K562 (cell line): ENCODE results near the gene FAM117B. TPM values are rescaled to one million over a fixed set of nuclear protein-coding genes. Genes with fewer than 3 reads are reported as not detected.

Experiments
- ATAC-seq: fragments of 200-7000 bp; cut with Tn5 transposase; 3 replicates; pipeline ENCODE4 v1.9.1; 2020; ENCODE audit warnings: moderate library complexity
- BruUV-seq: library from RNA; stranded (reverse); fragments of 400-500 nt; replicated peaks from 2 replicates; lab custom pipeline; 2021; lab: Mats Ljungman, UMichigan
- CTCF ChIA-PET: fragments of 300-600 bp; formaldehyde crosslinking; extraction: SDS; loops from one replicate; lab custom pipeline; 2021; ENCODE audit warnings: low intra/inter-chr PET ratio; lab: Yijun Ruan, JAX
- POLR2A ChIA-PET: fragments of 300-600, 350-650 bp; sonication (Branson Sonifier 250); formaldehyde crosslinking; extraction: SDS; loops from one replicate; lab custom pipeline; 2021; ENCODE audit warnings: antibody characterized with exemption, inconsistent platforms; lab: Yijun Ruan, JAX
- DNase-seq, 4 experiments: peaks; one replicate each; pipeline versions ENCODE4 v3.0.0 to v3.0.0-alpha.2; 2011 to 2018; ENCODE audit warnings: low spot score in 3 of 4, mixed read lengths in 3 of 4; ENCODE audit errors: extremely low read depth in 1 of 4
- FAIRE-seq: peaks from 2 replicates; lab custom pipeline; 2011; peaks lifted over from hg19 to GRCh38; lab: Jason Lieb, UNC
- H2AFZ ChIP-seq: 2 replicates; pipeline ENCODE4 v1.6.0; 2011; ENCODE audit warnings: low read depth, low read length, control low read depth, inconsistent platforms
- H3K27ac ChIP-seq: fragments of 200-600 bp; 3 replicates; pipeline ENCODE4 v1.8.0; 2011; ENCODE audit warnings: low read depth, mild to moderate bottlenecking, control low read depth, inconsistent platforms, low read length, moderate library complexity, mixed read lengths; ENCODE audit errors: extremely low read depth
- H3K27me3 ChIP-seq, 2 experiments: fragments of 300-600 bp in 1 of 2; 2 replicates in 1 of 2; 3 replicates in 1 of 2; pipeline versions ENCODE4 v1.6.0 to v1.8.0; 2011; ENCODE audit warnings: inconsistent platforms in 2 of 2, low read length in 2 of 2, mild to moderate bottlenecking in 1 of 2, mixed read lengths in 1 of 2, moderate library complexity in 1 of 2; ENCODE audit not compliant: control insufficient read depth in 2 of 2, insufficient read depth in 2 of 2
- H3K36me3 ChIP-seq: fragments of 300-600 bp; 3 replicates; pipeline ENCODE4 v1.8.0; 2011; ENCODE audit warnings: mild to moderate bottlenecking, low read length, inconsistent platforms; ENCODE audit not compliant: control insufficient read depth, insufficient read depth
- H3K4me1 ChIP-seq, 2 experiments: fragments of 200-600 bp in 1 of 2; replicated peaks in 1 of 2; 2 replicates in 1 of 2; 3 replicates in 1 of 2; pipeline versions ENCODE4 v1.5.1 to v1.8.0; 2011; ENCODE audit warnings: inconsistent platforms in 2 of 2, low read length in 2 of 2, mild to moderate bottlenecking in 1 of 2, mixed read lengths in 1 of 2, moderate library complexity in 1 of 2; ENCODE audit not compliant: control insufficient read depth in 2 of 2, insufficient read depth in 2 of 2
- H3K4me2 ChIP-seq: 2 replicates; pipeline ENCODE4 v1.6.1; 2011; ENCODE audit warnings: low read length, control low read depth, inconsistent platforms, mixed read lengths; ENCODE audit not compliant: insufficient read depth
- H3K4me3 ChIP-seq: fragments of 200-600 bp; sonication (generic), shearing (Covaris generic); 2 replicates; pipeline ENCODE4 v1.5.1; 2016; ENCODE audit warnings: control low read depth, inconsistent platforms
- H3K79me2 ChIP-seq: fragments of 200-600 bp; 3 replicates; pipeline ENCODE4 v1.8.0; 2011; ENCODE audit warnings: low read length, inconsistent platforms; ENCODE audit not compliant: control insufficient read depth, insufficient read depth
- H3K9ac ChIP-seq, 2 experiments: 2 replicates each; pipeline versions ENCODE4 v1.6.0 to v1.6.1; 2011; ENCODE audit warnings: low read depth in 2 of 2, low read length in 2 of 2, control low read depth in 1 of 2, inconsistent platforms in 1 of 2, mild to moderate bottlenecking in 1 of 2, mixed read lengths in 1 of 2; ENCODE audit not compliant: insufficient read depth in 1 of 2
- H3K9me1 ChIP-seq: one replicate; pipeline ENCODE4 v1.6.0; 2011; ENCODE audit warnings: inconsistent platforms, mild to moderate bottlenecking, low read length, moderate library complexity; ENCODE audit not compliant: control insufficient read depth, insufficient read depth
- H3K9me3 ChIP-seq: replicated peaks from 2 replicates; pipeline ENCODE4 v1.5.1; 2011; ENCODE audit warnings: low read depth, low read length, inconsistent platforms; ENCODE audit not compliant: control insufficient read depth, insufficient read depth
- H4K20me1 ChIP-seq: replicated peaks from 2 replicates; pipeline ENCODE4 v1.6.1; 2011; ENCODE audit warnings: low read length, inconsistent platforms, mixed read lengths; ENCODE audit not compliant: control insufficient read depth, insufficient read depth
- CEBPB ChIP-seq: fragments of 450-650 bp; IDR thresholded peaks from 2 replicates; pipeline ENCODE4 v1.6.1; 2016; ENCODE audit warnings: missing genetic modification characterization, missing compliant biosample characterization
- CEBPG ChIP-seq, 3 experiments: fragments of 200-800 bp in 1 of 3; sonication (Bioruptor generic) in 1 of 3; sonication (generic) in 1 of 3; formaldehyde crosslinking in 1 of 3; IDR thresholded peaks in 2 of 3; conservative IDR thresholded peaks in 1 of 3; 2 replicates each; pipeline versions ENCODE4 v1.6.1 to v1.8.0; 2016 to 2022; ENCODE audit warnings: missing compliant biosample characterization in 2 of 3, missing genetic modification characterization in 2 of 3, mild to moderate bottlenecking in 1 of 3, missing genetic modification reagents in 1 of 3
- FIP1L1 ChIP-seq: fragments of 200-400 bp; formaldehyde crosslinking; IDR thresholded peaks from 2 replicates; pipeline ENCODE4 v1.6.1; 2018; ENCODE audit warnings: mild to moderate bottlenecking, low read depth, low read length; ENCODE audit not compliant: poor library complexity, severe bottlenecking
- L3MBTL2 ChIP-seq: fragments of 450-650 bp; IDR thresholded peaks from 2 replicates; pipeline ENCODE4 v1.6.1; 2016; ENCODE audit warnings: mild to moderate bottlenecking, moderate library complexity
- MCM7 ChIP-seq, 2 experiments: fragments of 450-650 bp; IDR thresholded peaks; 2 replicates each; pipeline ENCODE4 v1.6.1; 2016 to 2018
- NR1H2 ChIP-seq: sonication (generic); formaldehyde crosslinking; IDR thresholded peaks from 2 replicates; pipeline ENCODE4 v1.4.0; 2020; ENCODE audit warnings: mild to moderate bottlenecking, missing genetic modification reagents
- SIX5 ChIP-seq, 2 experiments: IDR thresholded peaks; 2 replicates each; pipeline ENCODE4 v1.6.1; 2011; ENCODE audit warnings: low read length in 2 of 2, borderline replicate concordance in 1 of 2, low read depth in 1 of 2, mild to moderate bottlenecking in 1 of 2, moderate library complexity in 1 of 2; ENCODE audit not compliant: insufficient read depth in 1 of 2
- WHSC1 ChIP-seq: IDR thresholded peaks from one replicate; pipeline ENCODE4 v1.6.1; 2012; ENCODE audit warnings: low read length, control low read depth, inconsistent platforms
- ZNF174 ChIP-seq: fragments of 250-450 bp; sonication (Bioruptor Pico); IDR thresholded peaks from 2 replicates; pipeline ENCODE4 v1.4.0; 2020; ENCODE audit warnings: mild to moderate bottlenecking
- ZNF347 ChIP-seq: fragments of 450-650 bp; formaldehyde crosslinking; IDR thresholded peaks from 2 replicates; pipeline ENCODE4 v1.4.0; 2020; ENCODE audit warnings: low read depth, mild to moderate bottlenecking, moderate library complexity
- WGBS: fragments of 100-300 bp; shearing (Covaris generic); methylation state at CpG from one replicate; pipeline ENCODE4 v1.1.6; 2016; ENCODE audit warnings: low coverage, mixed read lengths; ENCODE audit not compliant: insufficient coverage; ENCODE audit errors: missing lambda C conversion rate; 5-methylcytosine and 5-hydroxymethylcytosine counted together
- in situ Hi-C: fragments of 300-500 bp; cut with MboI; formaldehyde crosslinking; loops from 4 replicates; pipeline ENCODE4 v1.15.0; 2018; ENCODE audit warnings: inconsistent platforms, mixed read lengths
- intact Hi-C: fragments of 100-400 bp; cut with micrococcal nuclease; formaldehyde crosslinking; loops from 2 replicates; pipeline ENCODE4 v1.14.2; 2022
- polyA plus RNA-seq, 8 experiments: library from polyadenylated mRNA; depleted of rRNA in 4 of 8; stranded (reverse) in 5 of 8; unstranded in 3 of 8; fragments of >200 nt; fragmentation: Nextera tagmentation in 2 of 8; fragmentation: Illumina TruSeq in 1 of 8; extraction: Ambion mirVana in 2 of 8; extraction: Trizol in 1 of 8; gene quantifications; 2 replicates each; pipeline versions ENCODE4 v1.2.1 to v1.2.3, GENCODE V29; 2011 to 2014; ENCODE audit warnings: inconsistent platforms in 1 of 8, missing spikeins in 1 of 8
- total RNA-seq, 7 experiments: library from RNA; depleted of rRNA in 6 of 7; stranded (reverse); fragments of >200 nt in 6 of 7; fragmentation: Illumina TruSeq in 2 of 7; extraction: Trizol in 2 of 7; gene quantifications; 2 replicates each; pipeline versions ENCODE4 v1.2.1 to v1.2.3, GENCODE V29; 2011 to 2021; ENCODE audit warnings: low replicate concordance in 1 of 7
- TF ChIP-seq, protein P1 (sequence below): fragments of 450-650 bp; IDR thresholded peaks from 2 replicates; pipeline ENCODE4 v1.7.0; 2016; ENCODE audit warnings: borderline replicate concordance

The FAM117B gene
- total and polyA plus RNA-seq, 9 of the 15 experiments (the other 6 are each of a cell fraction or from before 2014, with no cell fraction given), result 1.6 to 5.2 (median 2.6) TPM

- Histone ChIP-seq H3K9me3 (no peaks in the 10 kb centered on the region), H3K4me2 (no peak overlapping the region), H3K79me2 (no peaks in the 10 kb centered on the region), H4K20me1 (no peaks in the 10 kb centered on the region), H2AFZ (no peak overlapping the region), H3K9me1 (no peaks in the 10 kb centered on the region), H3K27me3 (no peaks in the 10 kb centered on the region), H3K36me3 (no peaks in the 10 kb centered on the region), H3K9ac (no peak overlapping the region), H3K4me3 (no peak overlapping the region), H3K27ac (no peak overlapping the region), H3K4me1 (no peaks in the 10 kb centered on the region; a peak in 1 of 5 replicates)
- no peak for DNase-seq
- 68% methylated on average over 4 of the region's 4 CpGs for WGBS
- no TSS peak for BruUV-seq
- TF ChIP-seq ZNF174 (CRISPR knock-in tag), result no peak
- in situ Hi-C loops, result no loop called here
- ChIA-PET CTCF (no interaction called here), POLR2A (interaction anchor here (0.6 kb wide), 1 partner anchor 198 kb away, joined by 3 read pairs; no protein-coding TSS in a partner anchor)
- FAIRE-seq, result no peak
- intact Hi-C loops, result no loop called here
- no peak for ATAC-seq
These were observed 58.7 kb downstream of the FAM117B start for GRCh38 chr2:202693503-202693902.

GRCh38 chr2:202695166-202695565, 60.4 kb downstream of the FAM117B start:
- no TSS peak for BruUV-seq
- ATAC-seq (no peak), DNase-seq (no peak), FAIRE-seq (no peak)
- Histone ChIP-seq H3K4me2 (no peak overlapping the region), H3K27ac (no peak overlapping the region), H4K20me1 (no peaks in the 10 kb centered on the region), H2AFZ (no peak overlapping the region), H3K36me3 (no peaks in the 10 kb centered on the region), H3K27me3 (no peaks in the 10 kb centered on the region), H3K4me1 (no peaks in the 10 kb centered on the region; a peak in 1 of 5 replicates), H3K9ac (no peak overlapping the region), H3K9me3 (no peaks in the 10 kb centered on the region), H3K9me1 (no peaks in the 10 kb centered on the region), H3K4me3 (no peak overlapping the region), H3K79me2 (no peaks in the 10 kb centered on the region)
- 62% methylated on average over 8 of the region's 9 CpGs for WGBS
- POLR2A ChIA-PET, result no interaction called here
- in situ Hi-C loops (no loop called here), intact Hi-C loops (no loop called here)
- CTCF ChIA-PET, result no interaction called here
- TF ChIP-seq MCM7 (IDR thresholded peaks at IDR 0.05), result no peak
- no peak for TF ChIP-seq NR1H2 (CRISPR knock-in tag)
- TF ChIP-seq SIX5 (IDR thresholded peaks at IDR 0.05; ENCODE audit: borderline replicate concordance in 1 of 2, insufficient read depth in 1 of 2, low read depth in 1 of 2, low read length in 2 of 2), result no peak
- TF ChIP-seq, protein P1, sequence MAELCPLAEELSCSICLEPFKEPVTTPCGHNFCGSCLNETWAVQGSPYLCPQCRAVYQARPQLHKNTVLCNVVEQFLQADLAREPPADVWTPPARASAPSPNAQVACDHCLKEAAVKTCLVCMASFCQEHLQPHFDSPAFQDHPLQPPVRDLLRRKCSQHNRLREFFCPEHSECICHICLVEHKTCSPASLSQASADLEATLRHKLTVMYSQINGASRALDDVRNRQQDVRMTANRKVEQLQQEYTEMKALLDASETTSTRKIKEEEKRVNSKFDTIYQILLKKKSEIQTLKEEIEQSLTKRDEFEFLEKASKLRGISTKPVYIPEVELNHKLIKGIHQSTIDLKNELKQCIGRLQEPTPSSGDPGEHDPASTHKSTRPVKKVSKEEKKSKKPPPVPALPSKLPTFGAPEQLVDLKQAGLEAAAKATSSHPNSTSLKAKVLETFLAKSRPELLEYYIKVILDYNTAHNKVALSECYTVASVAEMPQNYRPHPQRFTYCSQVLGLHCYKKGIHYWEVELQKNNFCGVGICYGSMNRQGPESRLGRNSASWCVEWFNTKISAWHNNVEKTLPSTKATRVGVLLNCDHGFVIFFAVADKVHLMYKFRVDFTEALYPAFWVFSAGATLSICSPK, result no peak
- TF ChIP-seq CEBPB (tag), result peak; percentile 64
- no peak for TF ChIP-seq CEBPG (CRISPR knock-in tag; IDR thresholded peaks at IDR 0.05)
- TF ChIP-seq CEBPG (tag; conservative IDR thresholded peaks at IDR 0.05 in 1 of 2, IDR thresholded peaks at IDR 0.05 in 1 of 2), result peak in 1 of 2 experiments; percentile 30; a peak in 1 of 4 replicates
- TF ChIP-seq FIP1L1, result no peak
- TF ChIP-seq ZNF347 (CRISPR knock-in tag), result no peak
- TF ChIP-seq L3MBTL2, result no peak
- TF ChIP-seq WHSC1, result no peak
